Motor neuron (in vitro differentiated cells): ENCODE results near the gene KPNA6. TPM values are rescaled to one million over a fixed set of nuclear protein-coding genes. Genes with fewer than 3 reads are reported as not detected.

ENCODE experiments used
- ATAC-seq, 8 experiments: fragments of 200-7000 bp; cut with Tn5 transposase; replicated peaks in 6 of 8; 2 replicates each; pipeline ENCODE4 v1.8.0; 2021; ENCODE audit warnings: mild to moderate bottlenecking in 8 of 8, moderate library complexity in 8 of 8
- H3K27ac ChIP-seq, 2 donors: fragments of 250-450 bp; sonication (Bioruptor Pico); 2 replicates each; pipeline ENCODE4 v1.9.0; 2021; ENCODE audit warnings: antibody characterized with exemption in 2 of 2, mild to moderate bottlenecking in 2 of 2, moderate library complexity in 1 of 2
- H3K4me1 ChIP-seq, 2 donors: fragments of 250-450 bp; sonication (Bioruptor Pico); replicated peaks in 1 of 2; 2 replicates each; pipeline ENCODE4 v1.6.1; 2021; ENCODE audit warnings: antibody characterized with exemption in 2 of 2, mild to moderate bottlenecking in 2 of 2, moderate library complexity in 1 of 2
- H3K4me3 ChIP-seq, 5 donors: fragments of 250-450 bp; sonication (Bioruptor Pico); 2 replicates each; pipeline ENCODE4 v1.9.0; 2021; ENCODE audit warnings: antibody characterized with exemption in 5 of 5, mild to moderate bottlenecking in 5 of 5, moderate library complexity in 4 of 5
- WGBS, 10 experiments: fragments of 450-650 bp; shearing (Covaris generic); methylation state at CpG; one replicate each; pipeline ENCODE4 v1.0.0; 2022; 5-methylcytosine and 5-hydroxymethylcytosine counted together
- in situ Hi-C, 9 experiments: fragments of 400-800 bp; cut with MboI; loops; one replicate each; pipeline ENCODE4 v1.15.0; 2021; ENCODE audit warnings: low sequenced_read_pairs in 9 of 9, low pct_unique_long_range_greater_than_20kb in 2 of 9; ENCODE audit not compliant: unreplicated experiment in 9 of 9
- total RNA-seq, 8 experiments: library from RNA; unstranded; fragments of 300-600 nt; gene quantifications; 2 replicates each; pipeline versions ENCODE4 v1.2.3 to v1.2.4, GENCODE V29; 2022

KPNA6 gene
- total RNA-seq, 8 experiments from 2014 or later = 35.3 to 53.4 (median 40.7) TPM

- H3K4me1 ChIP-seq = peaks cover 16 to 18% of the 10 kb centered on the region in 2 donors
- in situ Hi-C loops = no loop called here
- H3K4me3 ChIP-seq = peak overlapping the region; percentile 57 to 95 (median 93)
- H3K27ac ChIP-seq = peak overlapping the region; percentile 80 to 92
- 0 to 20% (median 8%) methylated on average over 1 to 13 of the region's 13 CpGs; no CpG with 5 or more reads in 4 of the 10 experiments for WGBS, 10 experiments
- peak in 1 of 8 experiments; percentile 1 for ATAC-seq
Observed at GRCh38 chr1:32221581-32221979, 113.7 kb downstream of the KPNA6 start.

GRCh38 chr1:32221980-32222755 lies 114.3 kb downstream of the KPNA6 start, which contains the start of the genes EIF3I and TMEM234:
EIF3I (plus strand) TSS chr1:32222407; CDS start chr1:32222442, 35 bp downstream.
TMEM234 (minus strand) TSS chr1:32222353; CDS start chr1:32222322, 31 bp downstream.
- peak; percentile 71 to 96 (median 94) for ATAC-seq
- WGBS, 10 experiments = 0 to 10% (median 0%) methylated on average over 2 to 19 of the region's 46 CpGs; no CpG with 5 or more reads in 6 of the 10 experiments
- Histone ChIP-seq H3K4me1 (peaks cover 16 to 18% of the 10 kb centered on the region in 2 donors), H3K4me3 (peak within 1 kb of the TSS; percentile 57 to 95 (median 93)), H3K27ac (peak within 1 kb of the TSS; percentile 80 to 92)
- in situ Hi-C loops = no loop called here

GRCh38 chr1:32223683-32224082 lies 115.8 kb downstream of the KPNA6 start:
- ATAC-seq = no peak
- H3K27ac ChIP-seq = no peak overlapping the region
- peak overlapping the region in 1 of 5 donors; percentile 93 for H3K4me3 ChIP-seq
- in situ Hi-C loops = no loop called here
- peaks cover 16 to 18% of the 10 kb centered on the region in 2 donors for H3K4me1 ChIP-seq
- 67 to 100% (median 86%) methylated on average over 1 to 2 of the region's 3 CpGs; no CpG with 5 or more reads in 5 of the 10 experiments for WGBS, 10 experiments

- in situ Hi-C loops = no loop called here
- WGBS, 10 experiments = 80 to 100% (median 99%) methylated on average over 1 to 4 of the region's 4 CpGs
- Histone ChIP-seq H3K27ac (no peak overlapping the region), H3K4me1 (peaks cover 16 to 18% of the 10 kb centered on the region in 2 donors), H3K4me3 (no peak overlapping the region)
- ATAC-seq = no peak
Observed at GRCh38 chr1:32224285-32224684, 116.4 kb downstream of the KPNA6 start.

Other genes starting within 250 kb of the KPNA6 start
- 100 to 1,000 TPM in 7 of 8 experiments, 10 to 100 TPM in 1; 94.8 to 242 (median 200) TPM for gene PTP4A2, start 169.7 kb upstream of the KPNA6 start, total RNA-seq
- 100 to 1,000 TPM in 6 of 8 experiments, 10 to 100 TPM in 2; 41.9 to 242 (median 141) TPM for gene KHDRBS1, start 94.2 kb upstream of the KPNA6 start, total RNA-seq
- gene TMEM39B, start 35.1 kb upstream of the KPNA6 start, total RNA-seq = 10 to 100 TPM in 6 of 8 experiments, 1 to 10 TPM in 2; 6.2 to 25.8 (median 14.9) TPM
- gene TXLNA, start 71.6 kb downstream of the KPNA6 start, total RNA-seq = 10 to 100 TPM; 35.0 to 98.3 (median 60.4) TPM
- 10 to 100 TPM; 14.6 to 92.6 (median 53.7) TPM for gene CCDC28B, start 92.5 kb downstream of the KPNA6 start, total RNA-seq
- gene IQCC, start 97.6 kb downstream of the KPNA6 start, total RNA-seq = 10 to 100 TPM in 1 of 8 experiments, 1 to 10 TPM in 6, under 1 TPM in 1; 0.97 to 13.7 (median 6.7) TPM
- gene DCDC2B, start 101.0 kb downstream of the KPNA6 start, total RNA-seq = 1 to 10 TPM in 3 of 8 experiments, under 1 TPM in 5; 0.25 to 3.7 (median 0.98) TPM
- gene TMEM234, start 114.3 kb downstream of the KPNA6 start, total RNA-seq = 10 to 100 TPM; 15.1 to 31.8 (median 25.6) TPM
- gene EIF3I, start 114.4 kb downstream of the KPNA6 start, total RNA-seq = 100 to 1,000 TPM; 174 to 366 (median 241) TPM
- 10 to 100 TPM in 2 of 8 experiments, 1 to 10 TPM in 2, under 1 TPM in 3, not detected in 1; 0.49 to 12.0 (median 2.2) TPM for gene FAM167B, start 139.2 kb downstream of the KPNA6 start, total RNA-seq
- 1 to 10 TPM in 3 of 8 experiments, under 1 TPM in 1, not detected in 4; 0.63 to 1.4 (median 1.2) TPM for gene LCK, start 143.2 kb downstream of the KPNA6 start, total RNA-seq
- 100 to 1,000 TPM in 2 of 8 experiments, 10 to 100 TPM in 6; 45.7 to 124 (median 77.0) TPM for gene HDAC1, start 184.0 kb downstream of the KPNA6 start, total RNA-seq
- gene MARCKSL1, start 228.2 kb downstream of the KPNA6 start, total RNA-seq = 100 to 1,000 TPM in 7 of 8 experiments, 10 to 100 TPM in 1; 32.9 to 922 (median 250) TPM